NT2/D1 (cell line): Measurements from ENCODE around the gene APOL2.

Source experiments
- DNase-seq: peaks from one replicate; pipeline ENCODE4 v3.0.0-alpha.2; 2011; ENCODE audit warnings: low read depth, low spot score
- H3K27me3 ChIP-seq: 2 replicates; pipeline ENCODE4 v1.6.0; 2011; ENCODE audit warnings: mild to moderate bottlenecking; ENCODE audit not compliant: insufficient read length, insufficient read depth
- H3K36me3 ChIP-seq: 2 replicates; pipeline ENCODE4 v1.6.1; 2011; ENCODE audit warnings: mild to moderate bottlenecking, low read length, mixed read lengths; ENCODE audit not compliant: insufficient read depth, insufficient read length
- H3K4me1 ChIP-seq: 2 replicates; pipeline ENCODE4 v1.5.1; 2011; ENCODE audit not compliant: insufficient read depth, insufficient read length
- H3K4me3 ChIP-seq: 2 replicates; pipeline ENCODE4 v1.5.1; 2011; ENCODE audit warnings: low read depth; ENCODE audit not compliant: insufficient read length
- H3K9ac ChIP-seq: 2 replicates; pipeline ENCODE4 v1.6.0; 2011; ENCODE audit warnings: low read depth; ENCODE audit not compliant: insufficient read length
- H3K9me3 ChIP-seq: 2 replicates; pipeline ENCODE4 v1.5.1; 2011; ENCODE audit warnings: mild to moderate bottlenecking, low read length; ENCODE audit not compliant: insufficient read depth
- SUZ12 ChIP-seq: IDR thresholded peaks from 2 replicates; pipeline ENCODE4 v1.6.1; 2011; ENCODE audit not compliant: insufficient read length, insufficient read depth; ENCODE audit errors: extremely low read depth
- YY1 ChIP-seq: IDR thresholded peaks from 2 replicates; pipeline ENCODE4 v1.6.1; 2011; ENCODE audit not compliant: insufficient read length, insufficient read depth
- ZNF274 ChIP-seq: IDR thresholded peaks from 2 replicates; pipeline ENCODE4 v1.6.1; 2011; ENCODE audit warnings: mild to moderate bottlenecking, low read depth, low read length

Gene APOL2

GRCh38 chr22:36239401-36240171 is at the start of gene APOL2:
TSS of gene APOL2 (minus strand) at chr22:36239527. CDS start at chr22:36233162, 6,365 bp downstream.
- Histone ChIP-seq H3K27me3 (no peaks in the 10 kb centered on the region), H3K9me3 (no peaks in the 10 kb centered on the region; the same call in 1 of the 2 replicates), H3K9ac (peak within 1 kb of the TSS; percentile 72), H3K4me1 (peaks cover 3% of the 10 kb centered on the region), H3K4me3 (peak within 1 kb of the TSS; percentile 55), H3K36me3 (peaks cover 7% of the 10 kb centered on the region)
- no peak for TF ChIP-seq ZNF274
- no peak for TF ChIP-seq SUZ12
- no peak for TF ChIP-seq YY1
- DNase-seq, result peak; percentile 70

- peaks cover 4% of the 10 kb centered on the region for H3K4me1 ChIP-seq
- no peak overlapping the region for H3K9ac ChIP-seq
- H3K27me3 ChIP-seq, result no peaks in the 10 kb centered on the region
- TF ChIP-seq YY1 (no peak), SUZ12 (no peak), ZNF274 (no peak)
- H3K9me3 ChIP-seq, result peaks cover 10% of the 10 kb centered on the region; the same call in 1 of the 2 replicates
- DNase-seq, result no peak
- H3K4me3 ChIP-seq, result no peak overlapping the region
- peaks cover 83% of the 10 kb centered on the region for H3K36me3 ChIP-seq
Measured at GRCh38 chr22:36288571-36289405, 49.5 kb upstream of the APOL2 start.

- Histone ChIP-seq H3K4me3 (no peak overlapping the region), H3K9me3 (peaks cover 10% of the 10 kb centered on the region; the same call in 1 of the 2 replicates), H3K9ac (no peak overlapping the region), H3K4me1 (peaks cover 4% of the 10 kb centered on the region), H3K36me3 (peaks cover 80% of the 10 kb centered on the region), H3K27me3 (no peaks in the 10 kb centered on the region)
- no peak for DNase-seq
- TF ChIP-seq ZNF274 (no peak), SUZ12 (no peak), YY1 (no peak)
Measured at GRCh38 chr22:36287881-36288515, 48.7 kb upstream of the APOL2 start.

- H3K27me3 ChIP-seq, result no peaks in the 10 kb centered on the region
- TF ChIP-seq ZNF274, result no peak
- no peak for TF ChIP-seq YY1
- TF ChIP-seq SUZ12, result no peak
- no peak overlapping the region for H3K9ac ChIP-seq
- H3K4me3 ChIP-seq, result no peak overlapping the region
- H3K9me3 ChIP-seq, result no peaks in the 10 kb centered on the region
- peaks cover 82% of the 10 kb centered on the region for H3K36me3 ChIP-seq
- peaks cover 4% of the 10 kb centered on the region for H3K4me1 ChIP-seq
- DNase-seq, result peak; percentile 54
Measured at GRCh38 chr22:36286096-36286957, 47.0 kb upstream of the APOL2 start.

GRCh38 chr22:36285545-36285944 is 46.2 kb upstream of the APOL2 start:
- TF ChIP-seq SUZ12 (no peak), ZNF274 (no peak), YY1 (no peak)
- peaks cover 88% of the 10 kb centered on the region for H3K36me3 ChIP-seq
- no peaks in the 10 kb centered on the region for H3K9me3 ChIP-seq

GRCh38 chr22:36285017-36285416 is 45.7 kb upstream of the APOL2 start:
- H3K36me3 ChIP-seq, result peaks cover 90% of the 10 kb centered on the region
- DNase-seq, result no peak
- TF ChIP-seq YY1 (no peak), ZNF274 (no peak), SUZ12 (no peak)

More at GRCh38 chr22:36285545-36285944, 46.2 kb upstream of the APOL2 start:
- Histone ChIP-seq H3K4me3 (no peak overlapping the region), H3K4me1 (peaks cover 4% of the 10 kb centered on the region), H3K27me3 (no peaks in the 10 kb centered on the region), H3K9ac (no peak overlapping the region)
- DNase-seq, result no peak

More at GRCh38 chr22:36285017-36285416, 45.7 kb upstream of the APOL2 start:
- Histone ChIP-seq H3K9me3 (no peaks in the 10 kb centered on the region), H3K9ac (no peak overlapping the region), H3K4me1 (peaks cover 4% of the 10 kb centered on the region), H3K27me3 (no peaks in the 10 kb centered on the region), H3K4me3 (no peak overlapping the region)
